DOHH2 (cell line): ENCODE results near the gene IPO5.

Experiments used
- CTCF ChIP-seq: fragments of 200-600 bp; sonication (generic); IDR thresholded peaks from one replicate; pipeline ENCODE4 v1.5.1; 2014; ENCODE audit warnings: antibody characterized with exemption, mild to moderate bottlenecking, low read depth, low read length; ENCODE audit not compliant: poor library complexity, severe bottlenecking
- EZH2phosphoT487 ChIP-seq: fragments of 200-600 bp; sonication (generic); IDR thresholded peaks from 2 replicates; pipeline ENCODE4 v1.6.1; 2017; ENCODE audit warnings: borderline replicate concordance, mild to moderate bottlenecking, antibody characterized with exemption, low read length, moderate library complexity, mixed read lengths

DNA sequence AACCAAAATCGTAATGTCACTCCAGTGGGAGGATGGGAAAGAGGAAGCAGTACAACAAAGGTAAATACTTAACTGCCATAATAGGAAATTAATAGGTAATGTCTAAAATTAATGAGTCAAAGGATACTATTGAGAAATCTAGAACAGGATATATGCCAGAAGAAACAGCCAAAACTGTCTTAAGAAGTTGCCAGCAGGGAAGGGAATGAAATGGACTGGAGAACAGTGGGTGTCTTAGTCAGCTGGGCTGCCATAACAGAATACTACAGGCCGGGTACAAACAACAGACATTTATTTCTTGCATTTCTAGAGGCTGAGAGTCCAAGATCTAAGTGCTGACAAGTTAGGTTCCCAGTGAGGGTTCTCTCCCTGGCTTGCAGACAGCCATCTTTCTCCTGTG lies 40.3 kb upstream of the IPO5 start:
- TF ChIP-seq CTCF: no peak
- TF ChIP-seq EZH2phosphoT487: no peak
